Activated CD4-positive, alpha-beta T cell treated with anti-CD3 and anti-CD28 coated beads for 48 hours (primary cell): Measurements from ENCODE around the gene MEIS2.

Experiments
- DNase-seq: peaks from one replicate; pipeline ENCODE4 v3.0.0-alpha.2; 2020

Gene MEIS2

GRCh38 chr15:36867436-36867835 is 232.9 kb downstream of the MEIS2 start:
- DNase-seq, result no peak

DNA sequence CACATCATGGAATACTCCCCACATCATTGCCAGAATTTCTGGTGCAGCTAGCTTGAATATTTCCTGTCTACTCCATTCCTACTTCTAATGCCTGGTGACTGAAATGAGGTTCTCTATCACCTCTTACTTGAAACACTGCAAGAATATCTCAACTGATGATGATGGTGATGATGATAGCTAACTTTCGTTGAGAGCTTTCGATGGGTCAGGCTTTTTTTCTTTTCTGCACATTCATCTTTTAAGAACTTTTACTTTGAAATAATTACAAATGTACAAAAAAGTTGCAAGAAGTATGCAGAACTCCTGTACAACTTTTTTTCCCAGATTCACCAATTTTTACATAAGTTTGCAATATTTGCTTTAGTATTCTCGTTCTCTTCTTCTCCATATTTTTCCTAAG is 233.5 kb downstream of the MEIS2 start:
- DNase-seq, result no peak

DNA sequence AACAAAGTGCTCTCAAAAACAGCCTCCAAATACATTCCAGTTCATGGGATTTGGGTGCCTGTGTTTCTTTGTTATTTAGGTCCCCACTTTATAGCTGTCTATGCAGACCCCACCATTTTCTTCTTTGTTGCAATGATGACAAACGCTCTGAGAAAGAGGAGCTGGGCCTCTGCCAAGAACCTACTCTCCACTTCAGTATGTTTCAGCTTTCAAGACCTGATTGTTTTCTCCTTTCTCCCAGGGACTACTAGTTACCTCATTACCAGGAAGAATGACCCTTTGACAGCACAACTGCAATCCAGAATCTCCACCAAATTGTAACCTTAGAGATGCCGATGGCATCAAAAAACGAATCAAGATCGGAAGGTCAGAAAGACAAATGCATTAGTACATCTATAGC is 236.8 kb downstream of the MEIS2 start:
- DNase-seq, result no peak

DNA sequence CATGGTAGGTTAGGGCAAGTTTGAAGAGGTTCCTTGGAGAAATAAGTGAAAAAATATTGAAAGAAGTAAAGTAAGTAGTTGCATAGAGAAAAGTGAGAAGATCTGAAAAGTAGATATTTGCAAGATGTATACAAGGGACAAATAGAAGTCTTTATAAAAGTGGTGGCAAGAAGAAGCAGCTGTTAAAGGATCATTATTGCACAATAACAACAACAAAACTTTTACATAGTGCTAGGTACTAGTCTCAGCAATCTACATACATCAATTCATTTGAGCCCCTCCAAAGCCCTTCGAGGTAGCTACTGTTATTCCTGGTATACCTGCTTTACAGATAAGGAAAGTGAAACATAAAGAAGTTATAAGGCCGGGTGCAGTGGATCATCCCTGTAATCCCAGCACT is 239.6 kb downstream of the MEIS2 start:
- no peak for DNase-seq

- no peak for DNase-seq
Observed at GRCh38 chr15:36858423-36858822, 241.9 kb downstream of the MEIS2 start.

DNA sequence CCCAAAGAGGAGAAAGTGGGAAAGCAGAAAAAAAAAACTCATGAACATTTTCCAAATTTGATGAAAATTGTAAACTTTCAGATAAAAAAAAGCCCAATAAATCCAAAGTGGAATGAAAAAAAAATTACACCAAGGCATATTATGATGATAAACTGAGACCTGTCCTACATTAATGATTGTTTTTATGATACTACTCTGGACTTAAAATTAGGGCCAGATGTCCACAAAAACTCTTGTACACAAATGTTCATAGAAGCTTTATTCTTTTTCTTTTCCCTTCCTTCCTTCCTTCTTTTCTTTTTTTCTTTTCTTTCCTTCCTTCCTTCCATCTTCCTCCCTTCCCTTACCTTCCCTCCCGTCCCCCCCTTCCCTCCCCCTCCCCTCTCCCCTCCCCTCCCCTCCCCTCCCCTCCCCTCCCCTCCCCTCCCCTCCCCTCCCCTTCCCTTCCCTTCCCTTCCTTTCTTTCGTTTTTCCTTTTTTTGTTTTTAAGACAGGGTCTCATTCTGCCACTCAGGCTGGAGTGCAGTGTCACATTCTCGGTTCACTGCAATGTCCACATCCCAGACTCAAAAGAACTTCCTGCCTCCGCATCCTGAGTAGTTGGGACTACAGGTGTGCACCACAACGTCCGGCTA is 243.9 kb downstream of the MEIS2 start:
- no peak for DNase-seq

- no peak for DNase-seq
Observed at GRCh38 chr15:36850864-36851263, 249.5 kb downstream of the MEIS2 start.

- DNase-seq, result no peak
Observed at GRCh38 chr15:36845270-36845669, 255.1 kb downstream of the MEIS2 start.

- no peak for DNase-seq
Observed at GRCh38 chr15:36844534-36844998, 255.8 kb downstream of the MEIS2 start.

DNA sequence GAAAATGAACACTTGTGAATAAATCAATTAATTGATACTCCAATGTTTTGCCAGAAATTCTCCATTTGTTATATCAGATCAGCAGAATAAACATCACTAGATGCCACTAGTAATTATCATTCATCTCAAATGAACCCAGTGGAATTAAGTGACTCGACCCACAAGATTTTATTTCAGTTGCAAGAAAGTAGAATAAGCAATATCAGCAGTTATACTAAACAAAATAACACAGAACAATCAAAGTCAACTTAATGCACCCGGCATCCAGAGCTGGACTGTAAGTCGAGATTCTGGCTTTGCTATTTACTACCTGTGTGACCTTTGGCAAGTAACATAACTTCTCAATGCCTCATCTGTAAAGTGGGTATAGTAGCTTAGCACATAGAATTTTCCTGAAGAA is 256.5 kb downstream of the MEIS2 start:
- no peak for DNase-seq

- DNase-seq, result no peak
Observed at GRCh38 chr15:36841193-36841592, 259.2 kb downstream of the MEIS2 start.
